Measurements from ENCODE around the gene TSC2.
A peak's percentile ranks its signal among the peaks of the same experiment; 100 is the strongest.
"Not testable (repeated sequence)": the region's sequence is repeated elsewhere in the genome, so short reads cannot be mapped to it uniquely, and the experiment has no call there.

Gene TSC2

DNA sequence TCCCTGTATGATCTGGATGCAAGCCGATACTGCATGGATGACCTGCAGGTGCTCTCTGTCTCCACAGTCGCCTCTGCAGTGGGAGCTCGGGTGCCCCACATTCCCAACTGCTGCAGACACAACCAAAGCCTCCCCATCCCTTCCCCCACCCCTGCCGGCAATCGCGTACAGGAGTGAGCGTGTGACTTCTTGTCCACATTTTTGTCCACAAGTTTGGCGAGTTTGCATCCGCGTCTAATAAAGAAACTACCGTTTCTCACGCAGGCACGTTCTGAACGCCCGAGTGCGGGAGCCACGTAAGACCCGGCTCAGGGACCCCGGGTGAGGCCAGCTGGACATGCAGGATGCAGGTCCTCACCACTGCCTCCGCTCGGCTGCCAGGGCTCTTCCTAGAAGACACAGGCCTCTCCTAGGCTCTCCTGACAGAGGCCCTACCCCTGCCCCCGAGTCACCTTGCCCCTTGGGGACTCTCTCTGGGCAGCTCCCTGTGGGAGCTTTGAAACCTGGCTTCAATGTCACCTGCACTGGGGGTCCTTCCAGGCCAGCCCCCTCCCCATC, 82.2 kb downstream of the TSC2 start:
- H3K27me3 Mint-ChIP-seq, H3K27ac Mint-ChIP-seq, H3K4me3 Mint-ChIP-seq, H3K36me3 Mint-ChIP-seq, H3K9me3 Mint-ChIP-seq: not testable (repeated sequence)
- H3K4me1 Mint-ChIP-seq = peaks cover 21% of the 10 kb centered on the region

DNA sequence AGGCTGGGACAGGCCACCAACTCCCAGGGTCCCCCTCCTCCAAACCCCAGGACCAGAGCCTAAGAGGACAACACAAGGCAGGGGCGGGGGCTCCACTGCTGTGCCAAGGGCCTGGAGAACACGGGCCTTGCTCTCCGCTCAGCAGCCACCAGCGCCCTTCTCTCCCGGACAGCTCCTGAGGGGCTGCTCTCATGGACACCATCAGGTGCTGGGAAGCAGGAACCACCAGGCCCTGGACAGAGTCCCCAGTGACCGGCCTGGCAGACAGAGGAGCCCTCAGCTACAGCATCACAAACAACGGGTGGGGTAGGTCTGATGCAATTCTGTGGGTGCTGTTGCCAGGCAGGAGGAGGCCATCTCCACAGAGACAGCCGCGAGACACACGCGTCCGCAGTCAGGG, 86.0 kb downstream of the TSC2 start:
- H3K36me3 Mint-ChIP-seq, H3K9me3 Mint-ChIP-seq, H3K4me3 Mint-ChIP-seq: not testable (repeated sequence)

DNA sequence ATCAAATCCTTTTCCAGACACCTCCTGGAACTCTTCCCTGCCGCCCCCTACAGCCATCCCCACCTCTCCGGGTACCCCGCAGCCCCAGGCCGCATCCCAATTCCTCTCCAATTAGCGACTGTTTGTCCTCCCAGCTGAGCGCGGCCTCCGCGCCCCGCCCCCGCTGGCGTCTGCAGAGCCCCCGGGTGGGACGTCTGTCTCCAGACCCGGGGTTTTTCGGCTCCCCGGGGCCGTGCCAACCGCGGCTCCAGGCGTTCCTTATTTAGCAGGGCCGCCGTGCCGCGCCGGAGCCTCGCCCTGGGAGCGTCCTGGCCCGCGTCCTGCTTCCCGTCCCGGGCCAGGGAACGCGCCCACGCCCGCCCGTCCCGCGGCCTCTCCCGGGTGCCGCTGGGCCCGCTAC, 87.3 kb downstream of the TSC2 start:
- not testable (repeated sequence) for H3K27ac Mint-ChIP-seq, H3K36me3 Mint-ChIP-seq, H3K9me3 Mint-ChIP-seq, H3K27me3 Mint-ChIP-seq
- Mint-ChIP-seq H3K4me3 (peak overlapping the region; percentile 81), H3K4me1 (peaks cover 11% of the 10 kb centered on the region)

More for the DNA sequence above, 86.0 kb downstream of the TSC2 start:
- not testable (repeated sequence) for H3K27me3 Mint-ChIP-seq, H3K27ac Mint-ChIP-seq
- H3K4me1 Mint-ChIP-seq = peaks cover 11% of the 10 kb centered on the region

DNA sequence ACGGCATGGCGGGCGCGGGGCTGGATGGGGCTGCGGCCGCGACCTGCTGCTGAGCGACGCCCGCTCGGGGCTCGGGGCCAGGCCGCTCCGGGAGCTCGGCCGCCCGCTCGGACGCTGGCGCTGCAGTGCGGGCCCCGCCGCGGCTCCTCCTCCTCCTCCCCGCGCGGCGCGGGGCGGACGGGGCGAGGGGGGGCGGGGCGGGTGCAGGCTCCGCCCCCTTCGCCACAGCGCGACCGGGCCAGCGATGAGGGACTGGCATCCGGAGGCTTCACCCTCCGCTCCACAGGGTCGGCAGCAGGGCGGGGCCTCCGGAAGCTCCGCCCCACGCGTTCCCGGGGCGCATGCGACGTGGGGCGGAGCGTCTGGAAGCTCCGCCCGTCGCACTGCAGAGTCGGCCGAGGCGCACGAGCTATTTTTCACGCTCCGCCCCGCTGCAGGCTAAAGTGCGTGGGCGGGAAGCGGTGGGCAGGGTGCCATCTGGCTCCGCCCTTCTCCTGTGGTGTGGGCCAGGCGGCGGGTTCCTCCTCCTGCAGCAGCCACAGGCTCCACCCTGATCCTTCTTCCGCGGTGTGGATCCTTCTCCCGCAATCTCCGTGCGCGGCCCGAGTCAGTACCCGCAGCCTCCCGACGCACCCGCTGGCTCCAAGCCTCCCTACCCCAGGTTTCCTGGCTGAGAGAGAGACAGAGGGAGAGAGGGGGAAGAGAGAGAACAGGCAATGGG, 88.1 kb downstream of the TSC2 start, which contains the start of gene PKD1:
TSS of gene PKD1 (minus strand) at position 129 of the 721 bp plus-strand sequence. CDS start 209 bp downstream, outside the sequence.
- peak within 1 kb of the TSS; percentile 95 for H3K4me3 Mint-ChIP-seq
- H3K36me3 Mint-ChIP-seq, H3K27me3 Mint-ChIP-seq, H3K9me3 Mint-ChIP-seq: not testable (repeated sequence)
- H3K27ac Mint-ChIP-seq = peak within 1 kb of the TSS; percentile 92
- peaks cover 13% of the 10 kb centered on the region for H3K4me1 Mint-ChIP-seq

All from activated naive CD4-positive, alpha-beta T cell treated with anti-CD3 and anti-CD28 coated beads, Interleukin-2, amount 50 U/mL, for 24 hours (primary cell).